Measurements from ENCODE around the gene LY6G5C.

The LY6G5C gene

GRCh38 chr6:31636698-31637596 is 43.9 kb downstream of the LY6G5C start:
- DNase-seq: no peak

- no peak for DNase-seq
These were observed 45.8 kb downstream of the LY6G5C start for GRCh38 chr6:31634969-31635575.

DNA sequence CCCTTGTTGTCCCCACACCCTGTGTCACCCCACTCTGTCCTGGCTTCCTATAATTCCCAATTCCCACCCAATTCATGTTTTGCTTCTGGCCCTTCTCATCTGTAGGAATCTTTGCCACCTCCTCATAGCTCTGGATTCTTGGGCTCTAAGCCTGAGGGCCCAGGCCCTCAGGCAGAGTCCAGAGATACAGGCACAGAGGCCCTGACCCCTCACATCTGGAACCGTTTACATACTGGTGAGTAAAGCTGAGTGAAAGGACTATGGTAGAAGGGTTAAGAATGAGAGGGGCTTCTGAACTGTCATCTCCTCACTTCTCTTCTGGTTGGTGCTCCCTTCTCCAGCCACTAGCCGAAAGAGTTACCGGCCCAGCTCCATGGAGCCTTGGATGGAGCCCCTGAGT is 46.7 kb downstream of the LY6G5C start:
- DNase-seq: no peak

- no peak for DNase-seq
These were observed 47.4 kb downstream of the LY6G5C start for GRCh38 chr6:31633447-31633846.

DNA sequence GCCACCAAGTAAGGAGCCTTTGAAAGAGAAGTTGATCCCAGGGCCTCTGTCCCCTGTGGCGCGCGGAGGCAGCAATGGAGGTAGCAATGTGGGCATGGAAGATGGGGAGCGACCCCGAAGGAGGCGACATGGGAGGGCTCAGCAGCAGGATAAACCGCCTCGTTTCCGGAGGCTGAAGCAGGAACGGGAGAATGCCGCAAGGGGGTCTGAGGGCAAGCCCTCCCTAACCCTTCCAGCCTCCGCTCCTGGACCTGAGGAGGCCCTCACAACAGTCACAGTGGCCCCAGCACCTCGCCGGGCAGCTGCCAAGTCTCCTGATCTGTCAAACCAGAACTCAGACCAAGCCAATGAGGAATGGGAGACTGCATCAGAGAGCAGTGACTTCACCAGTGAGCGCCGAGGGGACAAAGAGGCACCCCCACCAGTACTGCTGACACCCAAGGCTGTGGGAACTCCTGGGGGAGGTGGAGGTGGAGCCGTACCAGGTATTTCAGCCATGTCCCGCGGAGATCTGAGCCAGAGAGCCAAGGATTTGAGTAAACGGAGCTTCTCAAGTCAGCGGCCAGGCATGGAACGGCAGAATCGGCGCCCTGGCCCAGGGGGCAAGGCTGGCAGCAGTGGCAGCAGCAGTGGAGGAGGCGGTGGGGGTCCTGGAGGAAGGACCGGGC is 48.5 kb downstream of the LY6G5C start:
- DNase-seq: no peak

DNA sequence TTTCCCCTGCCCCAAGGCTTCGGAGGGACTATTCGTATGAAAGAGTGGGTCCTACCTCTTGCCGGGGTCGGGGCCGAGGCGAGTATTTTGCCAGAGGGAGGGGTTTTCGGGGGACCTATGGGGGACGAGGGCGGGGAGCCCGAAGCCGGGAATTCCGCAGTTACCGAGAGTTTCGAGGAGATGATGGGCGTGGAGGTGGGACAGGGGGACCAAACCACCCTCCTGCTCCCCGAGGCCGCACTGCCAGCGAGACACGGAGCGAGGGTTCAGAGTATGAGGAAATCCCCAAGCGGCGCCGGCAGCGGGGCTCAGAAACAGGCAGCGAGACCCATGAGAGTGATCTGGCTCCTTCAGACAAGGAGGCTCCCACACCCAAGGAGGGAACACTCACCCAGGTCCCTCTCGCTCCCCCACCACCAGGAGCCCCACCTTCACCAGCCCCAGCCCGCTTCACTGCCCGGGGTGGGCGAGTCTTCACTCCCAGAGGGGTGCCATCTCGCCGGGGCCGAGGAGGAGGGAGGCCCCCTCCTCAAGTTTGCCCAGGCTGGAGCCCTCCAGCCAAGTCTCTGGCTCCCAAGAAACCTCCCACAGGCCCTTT is 49.1 kb downstream of the LY6G5C start:
- DNase-seq: no peak

GRCh38 chr6:31631209-31631608 is 49.7 kb downstream of the LY6G5C start:
- no peak for DNase-seq

DNA sequence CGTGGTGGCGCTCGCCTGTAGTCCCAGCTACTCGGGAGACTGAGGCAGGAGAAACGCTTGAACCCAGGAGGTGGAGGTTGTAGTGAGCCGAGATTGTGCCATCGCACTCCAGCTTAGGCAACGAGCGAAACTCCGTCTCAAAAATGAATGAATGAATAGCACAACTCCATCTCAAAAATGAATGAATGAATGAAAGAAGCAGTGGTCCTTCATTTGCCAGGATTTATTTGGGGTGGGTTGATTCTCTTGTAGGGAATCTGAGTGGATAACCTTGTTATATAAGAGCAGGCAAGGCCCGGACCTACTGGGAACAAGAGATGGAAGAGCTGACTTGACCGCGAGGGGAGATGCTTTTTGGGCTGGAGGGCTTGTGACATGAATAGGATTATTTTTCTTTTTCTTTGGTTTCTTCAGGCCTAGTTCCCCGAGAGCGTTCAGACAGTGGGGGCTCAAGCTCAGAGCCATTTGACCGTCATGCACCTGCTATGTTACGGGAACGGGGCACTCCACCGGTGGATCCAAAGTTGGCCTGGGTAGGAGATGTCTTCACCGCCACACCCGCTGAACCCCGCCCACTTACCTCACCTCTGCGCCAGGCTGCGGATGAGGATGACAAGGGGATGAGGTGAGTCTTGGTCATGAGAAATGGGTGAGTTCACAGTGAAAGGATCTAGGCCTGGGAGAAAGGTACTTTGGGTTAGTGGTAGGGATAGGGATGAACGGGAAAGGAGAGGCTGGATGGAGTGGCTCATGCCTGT is 50.5 kb downstream of the LY6G5C start:
- DNase-seq: no peak

GRCh38 chr6:31629014-31629413 is 51.9 kb downstream of the LY6G5C start:
- no peak for DNase-seq

DNA sequence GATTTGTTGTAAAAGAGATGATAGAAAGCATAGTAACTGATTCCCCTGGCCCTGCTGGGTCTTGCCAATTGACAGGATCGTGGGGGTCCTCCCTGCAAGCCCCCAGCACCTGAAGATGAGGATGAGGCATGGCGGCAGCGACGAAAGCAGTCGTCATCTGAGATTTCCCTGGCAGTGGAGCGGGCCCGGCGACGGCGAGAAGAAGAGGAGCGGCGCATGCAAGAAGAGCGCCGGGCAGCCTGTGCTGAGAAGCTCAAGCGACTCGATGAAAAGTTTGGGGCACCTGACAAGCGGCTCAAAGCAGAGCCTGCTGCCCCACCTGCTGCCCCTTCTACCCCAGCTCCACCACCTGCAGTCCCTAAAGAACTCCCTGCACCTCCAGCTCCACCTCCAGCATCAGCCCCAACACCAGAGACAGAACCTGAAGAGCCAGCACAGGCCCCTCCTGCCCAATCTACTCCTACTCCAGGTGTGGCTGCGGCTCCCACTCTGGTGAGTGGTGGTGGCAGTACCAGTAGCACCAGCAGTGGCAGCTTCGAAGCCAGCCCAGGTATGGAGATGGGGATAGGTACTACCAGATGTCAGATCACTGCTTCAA is 53.1 kb downstream of the LY6G5C start:
- DNase-seq: no peak

DNA sequence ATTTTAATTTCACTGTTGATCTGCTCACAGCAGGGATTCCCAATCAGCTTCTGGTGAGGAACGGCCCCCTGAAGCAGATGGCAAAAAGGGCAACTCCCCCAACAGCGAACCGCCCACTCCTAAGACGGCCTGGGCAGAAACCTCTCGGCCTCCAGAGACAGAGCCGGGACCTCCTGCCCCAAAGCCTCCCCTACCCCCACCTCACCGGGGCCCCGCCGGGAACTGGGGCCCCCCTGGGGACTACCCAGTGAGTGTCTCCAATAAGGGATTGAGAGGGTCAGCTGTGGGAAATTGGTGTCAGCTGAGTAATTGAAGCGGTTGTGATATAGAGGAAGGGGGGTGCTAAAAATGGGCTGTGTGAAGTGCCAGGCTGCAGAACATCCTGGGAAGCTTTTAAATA is 53.9 kb downstream of the LY6G5C start:
- no peak for DNase-seq

Data from NCI-H446 (cell line).